Upper lobe of right lung (tissue), 1 donor: ENCODE data around the gene DSCAM. TPM values are rescaled to one million over a fixed set of nuclear protein-coding genes. Genes with fewer than 3 reads are reported as not detected.

Experiments used
- ATAC-seq: fragments of 200-7000 bp; cut with Tn5 transposase; one replicate; pipeline ENCODE4 v1.9.1; 2020; ENCODE audit warnings: mild to moderate bottlenecking, moderate library complexity
- DNase-seq: peaks from one replicate; pipeline ENCODE4 v3.0.0-alpha.2; 2020
- H3K27ac ChIP-seq: fragments of 200-600 bp; one replicate; pipeline ENCODE4 v1.8.0; 2022
- H3K27me3 ChIP-seq: fragments of 200-600 bp; one replicate; pipeline ENCODE4 v1.8.0; 2022; ENCODE audit warnings: mild to moderate bottlenecking
- H3K36me3 ChIP-seq: fragments of 200-600 bp; one replicate; pipeline ENCODE4 v1.8.0; 2022
- H3K4me1 ChIP-seq: fragments of 200-600 bp; one replicate; pipeline ENCODE4 v1.8.0; 2022
- H3K4me3 ChIP-seq: fragments of 200-600 bp; one replicate; pipeline ENCODE4 v1.8.0; 2022; ENCODE audit warnings: mild to moderate bottlenecking
- H3K9me3 ChIP-seq: fragments of 200-600 bp; one replicate; pipeline ENCODE4 v1.8.0; 2022
- CTCF ChIP-seq: fragments of 200-600 bp; IDR thresholded peaks from one replicate; pipeline ENCODE4 v1.8.0; 2022; ENCODE audit warnings: antibody characterized with exemption
- intact Hi-C: fragments of 100-400 bp; cut with DNase I; formaldehyde crosslinking; loops from one replicate; pipeline ENCODE4 v1.11.0; 2022
- total RNA-seq: library from RNA; stranded (reverse); fragmentation: NEBNext Ultra II Directional; extraction: Animal tissue kit (Norgen Biotek cat#: 25700); gene quantifications from one replicate; pipeline ENCODE4 v1.2.1, GENCODE V29; 2021
- donor health status: DM: no; HTN: yes; CAD: no; lungs with severe emphysema.

Gene DSCAM
- total RNA-seq, 1 donor from 2014 or later = not detected

DNA sequence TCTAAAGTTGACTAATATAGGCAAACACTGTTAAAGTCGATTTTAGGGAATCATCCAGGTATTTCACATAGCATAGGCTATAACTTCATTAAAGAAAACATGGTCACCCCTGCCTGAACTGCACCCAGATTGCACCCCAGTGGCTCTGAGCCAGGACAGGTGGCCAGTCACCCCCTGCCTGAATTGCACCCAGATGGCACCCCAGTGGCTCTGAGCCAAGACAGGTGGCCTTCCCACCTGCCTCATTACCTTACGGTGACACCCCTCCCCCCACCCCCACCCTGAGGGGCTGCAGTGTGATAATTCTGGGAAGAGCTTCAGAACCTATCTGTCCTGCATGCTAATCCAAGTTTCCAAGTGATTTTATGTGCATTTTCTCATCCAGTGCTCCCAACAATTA, 78.9 kb downstream of the DSCAM start:
- no peak for TF ChIP-seq CTCF
- no peak for ATAC-seq

GRCh38 chr21:40766381-40766780, 80.6 kb downstream of the DSCAM start:
- TF ChIP-seq CTCF = no peak
- intact Hi-C loops = no loop called here
- H3K27ac ChIP-seq = no peak overlapping the region
- no peak for DNase-seq
- H3K4me3 ChIP-seq = no peak overlapping the region
- no peaks in the 10 kb centered on the region for H3K9me3 ChIP-seq
- H3K4me1 ChIP-seq = no peaks in the 10 kb centered on the region
- H3K36me3 ChIP-seq = no peaks in the 10 kb centered on the region
- no peaks in the 10 kb centered on the region for H3K27me3 ChIP-seq
- ATAC-seq = no peak

More for the DNA sequence above, 78.9 kb downstream of the DSCAM start:
- Histone ChIP-seq H3K27ac (no peak overlapping the region), H3K36me3 (no peaks in the 10 kb centered on the region), H3K4me1 (no peaks in the 10 kb centered on the region), H3K27me3 (no peaks in the 10 kb centered on the region), H3K9me3 (no peaks in the 10 kb centered on the region), H3K4me3 (no peak overlapping the region)
- intact Hi-C loops = no loop called here
- no peak for DNase-seq

- no peak overlapping the region for H3K27ac ChIP-seq
- H3K4me3 ChIP-seq = no peak overlapping the region
- H3K27me3 ChIP-seq = no peaks in the 10 kb centered on the region
- no peaks in the 10 kb centered on the region for H3K9me3 ChIP-seq
- ATAC-seq (no peak), DNase-seq (no peak)
- TF ChIP-seq CTCF = no peak
- H3K36me3 ChIP-seq = no peaks in the 10 kb centered on the region
- intact Hi-C loops = no loop called here
- no peaks in the 10 kb centered on the region for H3K4me1 ChIP-seq
Measured at GRCh38 chr21:40765811-40766210, 81.1 kb downstream of the DSCAM start.

- Histone ChIP-seq H3K36me3 (no peaks in the 10 kb centered on the region), H3K4me1 (no peaks in the 10 kb centered on the region), H3K27ac (no peak overlapping the region), H3K4me3 (no peak overlapping the region), H3K27me3 (no peaks in the 10 kb centered on the region), H3K9me3 (no peaks in the 10 kb centered on the region)
- intact Hi-C loops = no loop called here
- no peak for ATAC-seq
- TF ChIP-seq CTCF = no peak
- no peak for DNase-seq
Measured at GRCh38 chr21:40760821-40761220, 86.1 kb downstream of the DSCAM start.

DNA sequence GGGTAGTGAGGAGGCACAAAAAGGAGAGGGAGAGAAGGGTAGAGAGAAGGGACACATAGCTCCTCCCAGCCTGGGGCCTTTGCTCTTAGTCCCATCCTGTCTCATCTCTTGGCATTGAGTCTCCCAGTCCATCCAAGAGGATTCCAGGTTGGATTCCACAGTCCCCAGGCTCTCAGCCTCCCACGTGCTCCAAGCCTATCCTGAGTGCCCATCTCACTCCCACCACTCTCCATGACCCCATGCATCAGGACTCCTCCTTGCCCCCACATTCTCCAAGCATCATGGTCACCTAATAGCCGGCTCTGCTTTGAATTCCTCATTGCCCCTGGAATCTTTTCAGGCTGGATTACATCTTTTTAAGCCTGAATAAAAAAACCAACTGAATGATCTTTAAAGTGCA, 87.9 kb downstream of the DSCAM start:
- peak; percentile 25 for ATAC-seq
- H3K4me1 ChIP-seq = no peaks in the 10 kb centered on the region
- no peak for DNase-seq
- no peak overlapping the region for H3K27ac ChIP-seq
- H3K9me3 ChIP-seq = no peaks in the 10 kb centered on the region
- no peaks in the 10 kb centered on the region for H3K36me3 ChIP-seq
- no peak overlapping the region for H3K4me3 ChIP-seq
- intact Hi-C loops = no loop called here
- TF ChIP-seq CTCF = no peak
- no peaks in the 10 kb centered on the region for H3K27me3 ChIP-seq

DNA sequence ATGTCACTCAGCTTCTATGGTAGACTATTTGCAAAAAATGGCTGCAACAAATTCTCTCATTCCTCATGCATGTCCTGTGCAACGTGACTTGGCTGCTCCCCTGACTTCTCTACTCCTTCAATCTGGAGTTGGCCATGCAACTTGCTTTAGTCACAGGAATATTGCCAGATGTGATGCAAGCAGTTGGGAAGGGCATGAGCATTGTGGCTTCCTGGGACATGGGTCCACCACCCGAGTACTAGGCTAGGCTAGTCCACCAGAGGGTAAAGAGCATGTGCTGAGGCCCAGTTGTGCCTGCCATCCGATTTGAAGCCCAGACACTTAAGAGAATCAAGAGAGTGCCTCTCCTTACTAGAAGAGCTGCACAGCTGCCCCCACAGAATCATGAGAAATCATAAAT, 89.6 kb downstream of the DSCAM start:
- intact Hi-C loops = no loop called here
- Histone ChIP-seq H3K27ac (no peak overlapping the region), H3K9me3 (no peaks in the 10 kb centered on the region), H3K27me3 (no peaks in the 10 kb centered on the region), H3K36me3 (no peaks in the 10 kb centered on the region), H3K4me1 (no peaks in the 10 kb centered on the region), H3K4me3 (no peak overlapping the region)
- no peak for DNase-seq
- ATAC-seq = no peak
- TF ChIP-seq CTCF = no peak
